HEK293T (cell line): Measurements from ENCODE around the gene QSOX2.

ENCODE experiments used
- ARNT ChIP-seq: fragments of 450-650 bp; IDR thresholded peaks from 2 replicates; pipeline ENCODE4 v1.6.1; 2017; ENCODE audit warnings: mild to moderate bottlenecking
- BHLHE40 ChIP-seq: fragments of 450-650 bp; IDR thresholded peaks from 2 replicates; pipeline ENCODE4 v1.6.1; 2016; ENCODE audit warnings: mild to moderate bottlenecking, moderate library complexity, borderline replicate concordance
- ELF4 ChIP-seq: fragments of 450-650 bp; IDR thresholded peaks from 2 replicates; pipeline ENCODE4 v1.6.1; 2017; ENCODE audit warnings: antibody characterized with exemption
- FOXA1 ChIP-seq: fragments of 450-650 bp; IDR thresholded peaks from 2 replicates; pipeline ENCODE4 v1.6.1; 2016; ENCODE audit warnings: mild to moderate bottlenecking
- FOXK2 ChIP-seq: fragments of 450-650 bp; IDR thresholded peaks from 2 replicates; pipeline ENCODE4 v1.6.1; 2016; ENCODE audit warnings: mild to moderate bottlenecking
- FOXM1 ChIP-seq: fragments of 450-650 bp; IDR thresholded peaks from 2 replicates; pipeline ENCODE4 v1.6.1; 2017; ENCODE audit warnings: mild to moderate bottlenecking, borderline replicate concordance
- HDGF ChIP-seq: fragments of 450-650 bp; IDR thresholded peaks from 2 replicates; pipeline ENCODE4 v1.6.1; 2017; ENCODE audit warnings: antibody characterized with exemption, borderline replicate concordance
- LEF1 ChIP-seq: fragments of 450-650 bp; IDR thresholded peaks from 2 replicates; pipeline ENCODE4 v1.6.1; 2017; ENCODE audit warnings: mild to moderate bottlenecking, borderline replicate concordance
- NFRKB ChIP-seq: fragments of 450-650 bp; IDR thresholded peaks from 2 replicates; pipeline ENCODE4 v1.6.1; 2016; ENCODE audit warnings: mild to moderate bottlenecking, moderate library complexity
- SP1 ChIP-seq: fragments of 450-650 bp; IDR thresholded peaks from 2 replicates; pipeline ENCODE4 v1.6.1; 2017
- SUZ12 ChIP-seq: fragments of 450-650 bp; IDR thresholded peaks from 2 replicates; pipeline ENCODE4 v1.6.1; 2016; ENCODE audit warnings: mild to moderate bottlenecking
- TARDBP ChIP-seq: fragments of 450-650 bp; IDR thresholded peaks from 2 replicates; pipeline ENCODE4 v1.6.1; 2016
- TF ChIP-seq, protein P1 (sequence below): fragments of 450-650 bp; IDR thresholded peaks from 2 replicates; pipeline ENCODE4 v1.6.1; 2016

DNA sequence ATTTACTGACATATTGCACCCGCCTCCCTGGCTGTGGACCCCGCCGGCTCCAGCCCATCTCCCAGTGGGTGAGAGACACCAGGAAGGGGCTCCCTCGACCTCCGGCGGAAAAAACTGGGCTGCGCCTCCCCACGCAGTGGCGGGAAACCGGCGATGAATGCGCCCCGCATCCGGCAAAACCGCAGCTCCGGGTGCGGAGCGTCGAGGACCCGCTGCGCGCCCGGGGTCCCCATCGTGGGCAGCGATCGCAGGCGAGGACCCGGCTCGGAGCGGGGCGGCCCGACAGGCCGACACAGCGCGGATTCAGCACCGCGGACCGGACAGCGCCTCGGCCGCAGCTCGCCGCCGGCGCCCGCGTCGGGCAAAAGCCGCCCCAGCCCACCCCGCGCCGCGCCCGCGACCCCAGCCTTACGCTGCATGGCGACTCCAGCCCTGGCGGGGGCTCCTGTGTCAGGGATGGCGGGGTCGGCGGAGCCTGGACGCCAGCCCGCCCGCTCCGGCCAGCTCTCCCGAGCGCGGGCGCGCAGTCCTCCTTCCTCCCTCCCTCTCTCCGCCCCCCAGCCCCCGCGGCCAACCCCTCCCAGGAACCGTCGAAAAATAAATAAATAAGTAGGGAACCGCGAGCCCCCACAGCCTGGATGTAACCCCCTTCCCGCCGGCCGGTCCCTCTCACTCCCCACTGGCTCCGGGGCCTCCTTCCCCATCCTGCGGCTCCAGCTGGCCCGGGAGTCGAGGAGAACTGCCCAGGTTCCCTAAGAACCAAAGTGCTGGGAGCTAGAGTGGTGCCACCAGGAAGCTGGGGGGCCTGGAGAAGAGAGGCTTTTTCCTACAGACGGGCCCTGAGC, 43.8 kb downstream of the QSOX2 start:
- TF ChIP-seq HDGF (no peak), SP1 (no peak), TARDBP (no peak), FOXA1 (no peak), FOXM1 (no peak), SUZ12 (no peak), ELF4 (no peak), NFRKB (no peak), LEF1 (no peak), BHLHE40 (no peak), ARNT (no peak), FOXK2 (no peak)
- TF ChIP-seq, protein P1, sequence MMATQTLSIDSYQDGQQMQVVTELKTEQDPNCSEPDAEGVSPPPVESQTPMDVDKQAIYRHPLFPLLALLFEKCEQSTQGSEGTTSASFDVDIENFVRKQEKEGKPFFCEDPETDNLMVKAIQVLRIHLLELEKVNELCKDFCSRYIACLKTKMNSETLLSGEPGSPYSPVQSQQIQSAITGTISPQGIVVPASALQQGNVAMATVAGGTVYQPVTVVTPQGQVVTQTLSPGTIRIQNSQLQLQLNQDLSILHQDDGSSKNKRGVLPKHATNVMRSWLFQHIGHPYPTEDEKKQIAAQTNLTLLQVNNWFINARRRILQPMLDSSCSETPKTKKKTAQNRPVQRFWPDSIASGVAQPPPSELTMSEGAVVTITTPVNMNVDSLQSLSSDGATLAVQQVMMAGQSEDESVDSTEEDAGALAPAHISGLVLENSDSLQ, result no peak
